ENCODE measurements around the gene ABCA3.

The ABCA3 gene

DNA sequence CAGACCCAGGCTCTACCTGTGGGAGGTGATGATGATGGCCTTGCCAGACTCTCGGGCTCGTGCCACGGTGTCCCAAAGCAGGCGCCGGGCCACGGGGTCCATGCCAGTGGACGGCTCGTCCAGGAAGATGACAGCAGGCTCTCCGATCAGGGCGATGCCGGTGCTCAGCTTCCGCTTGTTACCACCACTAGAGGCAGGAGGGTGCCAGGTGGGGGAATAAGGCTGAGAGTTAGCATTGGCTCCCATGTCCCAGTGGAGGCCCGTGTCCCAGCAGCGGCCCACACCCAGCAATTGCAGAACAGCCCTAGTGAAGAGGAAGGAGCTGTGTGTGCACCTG lies 62.3 kb downstream of the ABCA3 start:
- Histone ChIP-seq H3K4me3 (ENCODE audit: low read depth, low read length) (no peak overlapping the region), H3K4me1 (no peaks in the 10 kb centered on the region), H3K27me3 (no peaks in the 10 kb centered on the region), H3K36me3 (peaks cover 52% of the 10 kb centered on the region), H3K9me3 (no peaks in the 10 kb centered on the region)
- no peak for DNase-seq
- no peak for TF ChIP-seq CTCF (IDR thresholded peaks at IDR 0.05; ENCODE audit: low read depth, low read length)

GRCh38 chr16:2277466-2278271 lies 62.9 kb downstream of the ABCA3 start:
- DNase-seq = no peak
- no peak for TF ChIP-seq CTCF (IDR thresholded peaks at IDR 0.05; ENCODE audit: low read depth, low read length)
- Histone ChIP-seq H3K36me3 (peaks cover 47% of the 10 kb centered on the region), H3K4me3 (ENCODE audit: low read depth, low read length) (no peak overlapping the region), H3K9me3 (no peaks in the 10 kb centered on the region), H3K27me3 (no peaks in the 10 kb centered on the region), H3K4me1 (no peaks in the 10 kb centered on the region)

GRCh38 chr16:2276368-2277195 lies 63.9 kb downstream of the ABCA3 start:
- H3K4me3 ChIP-seq (ENCODE audit: low read depth, low read length) = no peak overlapping the region
- DNase-seq = no peak
- H3K9me3 ChIP-seq = no peaks in the 10 kb centered on the region
- H3K36me3 ChIP-seq = peaks cover 47% of the 10 kb centered on the region
- H3K27me3 ChIP-seq = no peaks in the 10 kb centered on the region
- no peaks in the 10 kb centered on the region for H3K4me1 ChIP-seq
- TF ChIP-seq CTCF (IDR thresholded peaks at IDR 0.05; ENCODE audit: low read depth, low read length) = no peak

DNA sequence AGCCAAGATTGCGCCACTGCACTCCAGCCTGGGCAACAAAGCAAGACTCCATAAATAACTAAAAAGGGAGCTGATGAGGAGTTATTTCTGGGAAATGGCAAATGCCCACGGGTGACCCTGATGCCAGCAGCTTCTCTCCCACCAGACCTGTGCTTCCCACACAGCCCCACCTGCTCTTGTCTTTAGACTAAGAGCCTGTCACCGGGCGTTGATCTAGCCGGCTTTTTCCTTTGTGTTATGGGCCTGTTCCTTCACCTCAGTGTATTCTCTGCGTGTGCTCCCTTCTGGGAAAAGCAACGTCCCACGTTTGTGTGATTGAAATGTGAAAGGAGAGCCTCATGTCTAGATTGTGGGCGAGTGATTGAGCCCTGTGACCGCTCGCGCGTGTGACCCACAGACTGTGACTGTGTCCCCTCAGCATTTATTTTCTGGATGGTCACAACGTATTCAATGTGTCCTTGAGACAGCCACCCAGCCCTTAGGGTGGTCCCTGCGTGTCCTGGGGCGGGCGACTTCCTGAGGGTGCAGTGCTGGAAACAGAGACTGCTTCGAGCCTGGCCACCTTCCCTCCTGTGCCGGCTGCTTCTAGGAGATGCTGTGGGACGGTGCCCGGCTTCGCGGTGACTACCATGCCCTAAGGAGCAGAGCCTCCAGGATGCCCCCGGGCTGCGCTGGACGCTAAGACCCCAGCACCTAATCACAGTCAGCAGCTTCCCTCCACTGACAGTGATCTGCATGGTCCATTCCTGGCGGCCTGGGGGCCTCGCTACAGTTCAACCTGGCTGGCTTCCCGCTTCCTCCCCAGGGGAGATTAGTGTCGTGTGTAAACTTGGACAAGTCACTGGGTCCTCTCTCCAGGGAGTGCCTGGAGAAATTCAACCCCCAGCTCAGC lies 64.8 kb downstream of the ABCA3 start:
- TF ChIP-seq CTCF (IDR thresholded peaks at IDR 0.05; ENCODE audit: low read depth, low read length) = no peak
- no peaks in the 10 kb centered on the region for H3K9me3 ChIP-seq
- no peak for DNase-seq
- peaks cover 42% of the 10 kb centered on the region for H3K36me3 ChIP-seq
- H3K4me3 ChIP-seq (ENCODE audit: low read depth, low read length) = no peak overlapping the region
- no peaks in the 10 kb centered on the region for H3K4me1 ChIP-seq
- H3K27me3 ChIP-seq = no peaks in the 10 kb centered on the region

GRCh38 chr16:2273931-2274330 lies 66.6 kb downstream of the ABCA3 start:
- Histone ChIP-seq H3K9me3 (no peaks in the 10 kb centered on the region), H3K27me3 (no peaks in the 10 kb centered on the region), H3K4me1 (no peaks in the 10 kb centered on the region), H3K36me3 (peaks cover 30% of the 10 kb centered on the region), H3K4me3 (ENCODE audit: low read depth, low read length) (no peak overlapping the region)
- no peak for DNase-seq
- no peak for TF ChIP-seq CTCF (IDR thresholded peaks at IDR 0.05; ENCODE audit: low read depth, low read length)

Data from BE2C (cell line).